AG09319 (cell line): ENCODE data around the gene EIF3D.
A peak's percentile ranks its signal among the peaks of the same experiment; 100 is the strongest.

Experiments
- DNase-seq: peaks from one replicate; pipeline ENCODE4 v3.0.0-alpha.2; 2010; ENCODE audit warnings: low read depth; ENCODE audit errors: extremely low read depth
- CTCF ChIP-seq: IDR thresholded peaks from 2 replicates; pipeline ENCODE4 v1.5.1; 2011; ENCODE audit warnings: low read depth, mild to moderate bottlenecking, inconsistent platforms, low read length, moderate library complexity

Gene EIF3D

DNA sequence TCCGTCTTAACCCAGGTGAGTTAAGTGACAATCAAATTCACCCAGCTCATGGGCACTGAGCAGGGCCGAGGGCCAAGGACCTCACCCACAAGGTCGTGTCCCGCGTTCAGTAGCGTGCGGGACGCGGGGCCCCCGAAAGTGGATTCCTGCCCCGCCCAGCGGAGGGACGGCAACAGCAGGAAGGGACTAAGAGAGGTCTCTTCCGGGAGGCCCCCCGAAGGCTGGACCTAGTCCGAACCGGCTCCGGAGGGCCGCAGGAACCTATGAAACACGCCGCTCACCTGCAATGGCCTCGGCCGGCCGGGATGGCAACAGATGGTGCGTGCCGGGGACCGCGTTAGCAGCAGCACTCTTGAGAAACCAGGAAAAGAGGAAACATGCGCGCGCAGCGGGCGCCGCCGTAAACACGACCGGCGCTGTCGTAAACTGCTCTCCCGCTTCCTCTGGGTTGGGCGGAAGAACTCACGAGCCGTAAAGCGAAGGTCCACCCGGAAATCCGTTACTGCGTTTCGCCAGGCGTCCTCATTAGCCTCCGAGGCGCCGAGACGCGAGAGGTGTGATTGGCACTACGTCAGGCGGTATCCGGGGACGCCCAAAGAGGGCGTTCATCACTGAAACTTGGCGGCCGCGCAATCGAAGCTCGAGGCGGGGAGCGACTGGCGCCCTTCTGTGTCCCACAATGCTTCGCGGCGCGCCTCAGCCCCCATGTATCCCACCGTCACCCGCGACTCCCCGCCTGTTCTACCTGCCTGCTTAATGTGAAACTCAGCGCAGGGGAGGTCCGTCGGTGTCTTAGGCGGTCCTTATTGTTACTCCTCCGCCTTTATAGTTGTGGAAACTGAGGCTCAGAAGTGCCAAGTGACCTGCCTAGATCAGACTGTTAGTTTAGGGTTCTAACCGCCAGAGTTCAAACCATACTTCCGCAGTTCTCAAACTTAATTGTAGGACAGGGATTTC is at the start of gene EIF3D:
Gene EIF3D, minus strand, starts transcription at position 372 of the 957 bp plus-strand sequence. CDS start 3,045 bp downstream, outside the sequence.
- peak; percentile 98 for DNase-seq
- TF ChIP-seq CTCF, result no peak

DNA sequence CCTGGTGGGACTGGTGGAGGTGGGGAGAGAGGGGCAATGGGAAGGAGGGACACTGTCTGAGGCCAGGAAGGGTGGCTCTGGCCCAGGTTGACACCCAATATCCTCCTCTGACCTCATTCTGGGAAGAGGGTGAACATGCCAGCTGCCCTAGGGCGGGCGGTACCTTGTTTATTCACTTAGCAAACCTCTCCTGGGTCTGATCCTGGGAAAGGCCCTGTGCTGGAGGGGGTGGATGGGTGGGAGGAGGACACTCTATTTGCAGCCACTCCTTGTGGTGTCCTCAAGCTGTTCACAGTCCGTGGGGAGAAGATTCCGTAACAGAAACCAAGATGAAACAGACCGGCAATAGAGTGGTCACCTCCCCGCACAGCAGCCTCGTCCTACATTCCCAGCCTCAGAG is 49.7 kb upstream of the EIF3D start:
- no peak for TF ChIP-seq CTCF
- no peak for DNase-seq

GRCh38 chr22:36577019-36577418 is 48.1 kb upstream of the EIF3D start:
- no peak for TF ChIP-seq CTCF
- peak; percentile 5 for DNase-seq

- no peak for TF ChIP-seq CTCF
- DNase-seq, result no peak
Observed at GRCh38 chr22:36574728-36575127, 45.8 kb upstream of the EIF3D start.

DNA sequence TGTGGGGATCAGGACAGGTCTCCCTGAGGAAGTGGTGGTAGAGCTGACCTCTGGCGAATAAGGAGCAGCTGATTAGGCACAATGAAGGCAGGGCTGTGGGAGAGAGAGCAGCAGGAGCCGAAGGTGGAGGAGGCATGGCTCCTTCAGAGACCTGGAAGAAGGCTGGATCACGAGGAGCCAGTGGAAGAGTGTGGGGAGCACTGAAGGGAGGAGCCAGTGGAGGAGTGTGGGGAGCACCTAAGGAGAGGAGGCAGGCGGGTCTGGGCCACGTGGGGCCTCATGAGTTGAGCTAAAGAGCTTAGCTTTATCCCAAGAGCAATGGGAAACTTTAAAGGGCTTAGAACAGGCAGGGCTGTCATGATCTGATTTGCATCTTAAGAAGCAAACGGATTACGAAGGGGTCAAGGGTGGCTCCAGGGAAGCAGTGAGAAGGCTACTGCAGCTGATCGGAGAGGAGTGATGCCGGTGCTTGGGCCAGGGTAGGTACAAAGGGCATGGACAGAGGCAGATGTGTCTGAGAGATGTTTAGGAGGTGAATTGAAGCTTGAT is 44.9 kb upstream of the EIF3D start:
- no peak for DNase-seq
- no peak for TF ChIP-seq CTCF

GRCh38 chr22:36571991-36572390 is 43.0 kb upstream of the EIF3D start:
- no peak for TF ChIP-seq CTCF
- no peak for DNase-seq

DNA sequence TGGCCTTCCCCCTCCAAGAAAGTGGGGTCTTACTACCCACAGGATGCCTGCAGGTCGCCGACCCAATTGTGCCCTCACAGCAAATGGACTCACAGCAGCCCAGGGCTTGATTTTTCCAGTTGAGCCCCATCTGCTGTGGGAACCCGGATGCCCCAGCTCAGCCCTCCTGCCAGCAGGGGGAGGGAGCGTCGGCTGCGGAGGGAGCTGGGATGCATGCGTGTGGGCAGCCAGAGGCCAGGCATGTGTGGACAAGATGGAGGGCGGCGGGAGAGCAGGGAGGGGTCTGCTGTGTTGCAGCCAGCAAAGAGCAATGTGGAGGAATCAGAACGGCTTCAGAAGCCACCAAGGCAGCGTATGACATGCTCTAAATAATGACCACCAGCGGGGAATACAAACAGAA is 41.0 kb upstream of the EIF3D start:
- peak; percentile 31 for TF ChIP-seq CTCF
- DNase-seq, result no peak
